ENCODE data around the gene CABP7.

Gene CABP7

GRCh38 chr22:29702000-29702930 lies 17.5 kb upstream of the CABP7 start:
- no peak for DNase-seq (ENCODE audit: low read depth, low spot score)

- no peak for DNase-seq (ENCODE audit: low read depth, low spot score)
These were observed 16.8 kb upstream of the CABP7 start for GRCh38 chr22:29702931-29703501.

DNA sequence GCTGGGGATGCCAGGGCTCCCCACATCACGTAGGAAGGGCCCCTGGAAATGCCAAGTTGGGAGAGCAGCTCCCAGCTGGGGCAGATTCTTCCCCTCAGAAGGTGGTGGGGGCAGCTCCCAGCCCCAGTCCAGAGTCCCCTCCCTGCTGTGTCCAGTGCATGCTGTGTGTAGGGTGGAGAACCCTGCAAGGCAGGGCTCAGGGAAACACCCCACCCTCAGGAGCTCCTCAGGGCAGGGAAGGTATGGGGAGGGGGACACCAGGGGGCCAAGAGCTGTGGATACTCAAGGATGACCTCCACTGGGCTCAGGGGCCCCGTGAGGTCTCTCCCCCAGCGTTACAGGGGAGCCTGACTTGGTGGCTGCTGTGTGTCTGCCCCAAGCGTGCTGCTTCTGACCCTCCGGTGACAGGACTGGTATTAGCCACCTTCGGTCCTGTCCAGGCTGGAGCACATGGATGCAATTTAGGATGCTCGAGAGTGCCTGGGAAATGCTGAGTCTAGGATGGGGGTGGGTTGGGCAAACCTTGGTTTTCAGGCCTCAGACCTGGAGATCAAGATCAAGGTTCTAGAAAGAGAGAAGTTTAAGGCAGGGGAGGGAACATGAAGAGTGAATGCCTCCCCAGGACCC lies 16.1 kb upstream of the CABP7 start:
- no peak for DNase-seq (ENCODE audit: low read depth, low spot score)

- no peak for DNase-seq (ENCODE audit: low read depth, low spot score)
These were observed 15.1 kb upstream of the CABP7 start for GRCh38 chr22:29704528-29705285.

DNA sequence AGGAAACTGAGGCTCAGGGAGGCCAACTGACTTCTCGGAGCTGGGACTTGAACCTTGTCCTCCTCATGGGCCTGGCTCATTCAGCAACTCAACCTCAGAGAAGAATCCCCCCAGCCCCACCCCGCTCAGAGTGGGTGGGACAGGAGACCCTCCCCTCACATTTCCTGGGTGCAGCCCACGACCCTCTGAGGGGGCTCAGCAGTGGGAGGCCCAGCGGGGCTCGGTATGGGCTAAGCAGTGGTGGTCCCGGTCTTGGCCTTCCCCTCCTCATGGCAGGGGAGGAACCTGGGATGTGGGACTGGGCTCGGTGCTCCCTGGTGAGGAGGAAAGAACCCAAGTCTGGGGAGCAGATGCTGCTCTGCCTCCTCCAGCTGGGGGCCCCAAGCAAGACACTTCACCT lies 14.2 kb upstream of the CABP7 start:
- no peak for DNase-seq (ENCODE audit: low read depth, low spot score)

GRCh38 chr22:29706486-29706885 lies 13.3 kb upstream of the CABP7 start:
- peak; percentile 79 for DNase-seq (ENCODE audit: low read depth, low spot score)

DNA sequence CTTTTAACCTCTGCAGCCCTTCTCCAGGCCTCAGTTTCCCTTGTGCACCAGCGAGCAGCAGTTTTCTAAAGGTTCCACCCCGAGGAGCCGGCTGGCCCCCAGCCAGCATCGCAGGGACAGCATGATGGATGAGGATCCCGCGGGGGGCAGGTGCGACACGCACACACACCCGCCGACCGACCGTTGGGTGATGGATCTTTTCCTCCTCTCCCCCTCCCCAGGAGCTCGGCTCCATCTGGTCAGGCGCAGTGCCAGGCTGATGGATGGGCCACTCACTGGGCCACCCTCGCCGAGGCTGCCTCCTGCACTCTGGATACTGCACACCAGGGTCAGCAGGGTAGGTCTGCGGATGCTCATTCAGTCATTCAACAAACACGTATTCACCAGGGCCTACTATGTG lies 12.8 kb upstream of the CABP7 start:
- no peak for DNase-seq (ENCODE audit: low read depth, low spot score)

GRCh38 chr22:29707471-29707870 lies 12.3 kb upstream of the CABP7 start:
- no peak for DNase-seq (ENCODE audit: low read depth, low spot score)

DNA sequence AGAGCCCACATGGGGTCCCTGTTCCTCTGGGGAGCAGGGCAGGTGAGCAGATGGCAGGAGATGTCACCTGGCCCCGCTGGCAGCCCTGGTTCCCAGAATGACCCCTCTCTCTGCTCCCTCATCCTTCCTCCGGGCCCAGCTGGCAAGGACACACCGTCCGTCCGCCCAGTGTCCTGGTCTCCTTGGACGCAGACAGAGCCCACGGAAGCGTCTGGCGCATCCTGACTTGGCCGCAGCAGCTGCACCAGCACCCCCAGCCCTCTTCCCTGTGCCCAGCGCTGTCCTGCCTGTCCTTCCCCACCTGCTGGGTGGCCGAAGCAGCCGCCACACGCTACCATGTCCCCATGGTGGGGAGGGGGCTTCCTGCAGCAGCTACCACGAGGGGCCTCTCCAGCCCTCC lies 9.6 kb upstream of the CABP7 start:
- DNase-seq (ENCODE audit: low read depth, low spot score) = no peak

- no peak for DNase-seq (ENCODE audit: low read depth, low spot score)
These were observed 8.7 kb upstream of the CABP7 start for GRCh38 chr22:29710922-29711593.

- DNase-seq (ENCODE audit: low read depth, low spot score) = no peak
These were observed 7.7 kb upstream of the CABP7 start for GRCh38 chr22:29712119-29712518.

DNA sequence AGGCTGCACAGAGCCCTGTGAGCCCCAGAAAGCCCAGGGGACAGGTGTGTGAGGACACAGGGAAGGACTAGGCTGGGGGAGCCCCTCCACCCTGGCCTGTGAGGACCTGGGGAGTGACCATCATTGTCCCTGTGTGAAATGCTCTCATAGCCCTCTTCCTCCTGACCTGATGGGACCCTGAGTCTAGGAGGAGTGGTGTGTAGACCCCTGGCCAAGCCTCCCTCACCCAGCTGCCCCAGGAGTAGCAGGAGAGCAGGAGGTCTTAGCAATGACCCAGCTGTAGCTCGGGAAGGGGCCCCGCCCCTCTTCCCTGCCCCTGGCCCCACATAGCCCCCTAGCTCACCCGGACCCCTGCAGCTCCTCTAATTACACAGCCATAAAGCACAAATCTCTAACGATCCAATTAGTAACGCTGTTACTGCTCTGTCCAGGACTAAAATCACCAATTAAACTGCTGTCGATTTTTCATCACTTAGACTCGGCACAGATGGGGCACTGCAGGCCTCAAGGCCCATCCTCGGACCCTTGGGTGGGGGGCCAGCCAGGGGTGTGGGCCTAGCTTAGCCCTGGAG lies 6.6 kb upstream of the CABP7 start:
- DNase-seq (ENCODE audit: low read depth, low spot score) = no peak

DNA sequence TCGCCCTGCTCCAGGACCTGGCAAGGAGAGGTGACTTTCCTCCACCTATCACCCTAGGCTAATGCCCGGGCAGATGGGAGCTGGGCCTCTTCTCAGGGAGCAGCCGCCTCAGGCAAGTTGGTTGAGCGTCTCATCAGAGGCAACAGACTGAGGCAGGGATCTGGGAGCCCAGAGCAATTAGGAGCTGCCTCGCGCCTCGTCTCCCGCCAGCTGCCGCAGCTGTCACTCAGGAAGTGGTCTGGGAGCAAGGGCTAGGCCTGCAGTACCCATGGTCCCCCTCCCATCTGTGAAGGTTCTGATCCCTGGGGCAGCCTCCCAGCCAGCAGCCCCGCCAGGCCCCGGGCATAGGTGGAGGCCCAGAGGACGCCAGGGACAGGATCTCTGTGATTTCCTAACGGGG lies 4.6 kb upstream of the CABP7 start:
- DNase-seq (ENCODE audit: low read depth, low spot score) = peak; percentile 65

GRCh38 chr22:29715705-29716104 lies 4.1 kb upstream of the CABP7 start:
- DNase-seq (ENCODE audit: low read depth, low spot score) = no peak

DNA sequence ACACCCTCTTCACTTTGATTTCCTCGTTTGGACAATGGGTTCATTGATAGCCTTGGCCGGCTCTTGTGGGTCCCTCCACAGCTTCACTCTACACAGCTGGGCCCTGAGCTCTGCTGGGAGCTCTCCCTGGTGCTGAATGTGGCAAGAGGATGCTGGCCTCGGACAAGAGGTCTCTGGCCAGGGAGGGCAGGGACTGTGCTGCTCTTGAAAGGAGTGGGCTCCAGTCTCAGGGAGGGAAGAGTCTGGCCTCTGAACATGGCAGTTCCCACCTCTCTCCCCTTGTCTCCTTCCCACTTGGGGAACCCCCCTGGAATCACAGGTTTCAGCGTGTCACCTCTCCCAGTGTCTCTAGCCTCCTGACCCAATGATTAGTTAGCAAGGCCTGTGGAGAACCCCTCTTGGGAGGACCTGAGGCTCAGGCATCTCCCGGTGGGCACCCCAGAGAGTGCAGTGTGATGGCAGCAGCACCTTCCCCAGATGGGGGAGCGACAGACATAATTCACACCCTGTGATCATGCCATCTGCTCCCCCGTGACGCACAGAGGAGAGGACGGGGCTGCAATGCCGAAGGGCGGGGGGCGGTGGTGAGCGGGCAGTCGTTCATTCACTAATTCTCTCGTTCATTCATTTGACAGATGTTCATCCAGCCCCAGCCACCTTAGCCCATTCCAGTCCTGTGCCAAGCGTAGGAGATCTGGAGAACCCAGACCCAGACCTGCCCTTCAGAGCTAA lies 2.8 kb upstream of the CABP7 start:
- peak; percentile 88 for DNase-seq (ENCODE audit: low read depth, low spot score)

DNA sequence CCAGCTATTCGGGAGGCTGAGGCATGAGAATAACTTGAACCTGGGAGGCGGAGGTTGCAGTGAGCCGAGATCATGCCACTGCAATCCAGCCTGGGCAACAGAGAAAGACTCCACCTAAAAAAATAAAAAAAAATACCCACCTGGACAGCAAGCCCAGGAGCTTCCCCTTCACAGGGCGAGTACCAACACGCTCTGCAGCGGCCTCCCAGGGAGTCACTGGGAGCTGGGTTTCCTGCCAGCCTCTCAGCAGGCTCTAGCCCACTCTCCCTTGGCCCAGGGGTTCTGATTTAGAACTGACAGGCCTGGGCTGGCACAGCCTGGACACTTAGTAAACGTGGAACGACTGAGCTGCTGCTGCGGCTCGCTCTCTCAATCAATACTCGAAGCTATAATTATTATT lies 2.0 kb upstream of the CABP7 start:
- no peak for DNase-seq (ENCODE audit: low read depth, low spot score)

GRCh38 chr22:29718949-29719898 lies 579 bp upstream of the CABP7 start:
- DNase-seq (ENCODE audit: low read depth, low spot score) = no peak

DNA sequence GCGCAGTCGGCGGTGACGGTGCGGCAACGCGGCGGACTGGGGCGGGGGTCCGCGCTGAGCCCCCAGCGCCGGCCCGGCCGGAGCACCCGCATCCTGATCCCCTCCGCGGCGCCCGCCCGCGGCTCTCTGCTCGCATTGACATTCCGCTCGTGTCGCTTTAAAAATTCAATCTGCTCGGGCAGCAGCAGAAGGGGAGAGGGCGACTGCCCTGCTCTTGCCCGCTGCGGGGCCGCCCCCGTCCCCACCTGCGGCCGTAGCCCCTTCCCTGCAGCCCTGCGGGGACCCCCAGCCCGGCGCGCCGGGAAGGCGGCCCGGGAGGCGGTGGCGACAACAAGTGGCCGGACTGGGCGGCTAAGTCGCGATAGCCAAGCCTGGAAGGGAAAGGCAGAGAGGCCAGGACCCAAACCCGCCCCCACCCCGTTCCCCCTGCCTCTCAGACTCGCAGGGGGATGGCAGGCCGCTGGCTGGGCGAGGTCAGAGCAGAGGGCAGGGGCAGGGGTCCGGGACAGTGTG lies 1.1 kb downstream of the CABP7 start:
- DNase-seq (ENCODE audit: low read depth, low spot score) = no peak

DNA sequence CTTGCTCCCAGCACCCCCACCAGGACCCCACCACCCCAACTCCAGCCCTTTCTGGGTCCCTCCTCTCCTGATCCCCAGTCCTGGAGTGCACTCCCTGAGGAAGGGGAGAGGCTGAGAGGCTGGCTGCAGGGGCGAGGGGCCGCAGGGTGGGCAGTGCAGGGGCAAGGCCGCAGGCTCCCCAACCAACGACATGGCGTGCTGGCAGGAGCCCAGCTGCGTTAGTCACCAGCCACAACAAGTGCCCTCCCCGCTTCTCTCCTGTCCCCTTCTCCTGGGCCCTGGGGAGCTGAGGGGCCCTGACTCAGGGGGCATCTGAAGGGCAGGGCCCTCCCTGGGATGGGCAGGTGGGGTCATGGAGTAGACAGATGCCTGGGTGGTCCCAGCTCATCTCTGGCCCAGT lies 2.3 kb downstream of the CABP7 start:
- no peak for DNase-seq (ENCODE audit: low read depth, low spot score)

All from ELF-1 (cell line).